ES-I3 (cell line): ENCODE results near the gene FGF1.

Source experiments
- H3K36me3 ChIP-seq: 2 replicates; pipeline ENCODE4 v1.6.1; 2013; ENCODE audit warnings: mild to moderate bottlenecking, low read length, control low read depth, moderate library complexity; ENCODE audit not compliant: insufficient read depth
- H3K4me1 ChIP-seq: 2 replicates; pipeline ENCODE4 v1.6.1; 2013; ENCODE audit warnings: mild to moderate bottlenecking, control low read depth, low read length; ENCODE audit not compliant: insufficient read depth
- H3K9ac ChIP-seq: 2 replicates; pipeline ENCODE4 v1.6.1; 2013; ENCODE audit warnings: low read depth, mild to moderate bottlenecking, low read length, moderate library complexity
- H3K9me3 ChIP-seq: 2 replicates; pipeline ENCODE4 v1.6.1; 2013; ENCODE audit warnings: mild to moderate bottlenecking, low read length, moderate library complexity; ENCODE audit not compliant: control insufficient read depth, insufficient read depth

The FGF1 gene

DNA sequence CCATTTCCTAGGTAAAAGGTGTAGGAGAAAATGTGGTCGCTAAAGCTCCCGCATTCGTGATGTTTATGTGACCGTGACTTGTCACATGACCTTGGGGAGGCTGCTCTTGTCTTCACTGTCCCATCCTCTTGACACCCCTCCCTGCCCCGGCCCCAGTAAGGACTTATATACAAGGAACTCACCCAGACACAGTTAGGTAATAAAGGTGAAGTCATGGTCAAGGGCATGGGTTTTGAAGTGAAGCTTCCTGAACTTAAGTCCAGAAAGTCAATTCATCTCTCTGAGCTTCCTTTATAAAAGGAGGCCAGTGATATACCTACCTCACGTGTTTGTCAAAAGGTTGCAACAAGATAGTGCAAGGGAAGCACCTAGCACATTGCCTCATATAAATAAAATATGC is 17.6 kb downstream of the FGF1 start:
- Histone ChIP-seq H3K4me1 (peaks cover 21% of the 10 kb centered on the region), H3K36me3 (no peaks in the 10 kb centered on the region), H3K9me3 (no peaks in the 10 kb centered on the region), H3K9ac (no peak overlapping the region)

DNA sequence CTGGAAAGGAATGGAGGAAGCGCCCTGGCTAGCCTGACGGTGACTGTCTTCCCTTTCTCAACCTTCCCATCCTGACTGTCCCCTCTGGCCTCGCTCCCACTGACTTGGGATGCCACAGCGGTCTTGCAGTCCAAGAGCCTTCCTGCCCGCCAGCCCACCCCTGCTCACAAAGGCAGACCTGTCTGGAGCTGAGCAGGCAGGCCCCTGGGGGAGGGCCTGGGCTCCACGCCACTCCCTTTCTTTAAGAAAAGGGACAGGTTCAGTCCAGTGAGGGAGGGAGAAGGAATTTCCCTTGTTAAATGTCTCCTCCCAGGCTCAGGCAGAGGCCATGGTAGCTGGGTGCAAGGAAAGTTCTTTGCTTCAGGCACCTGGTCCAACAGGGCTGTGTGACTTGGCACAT is 18.1 kb downstream of the FGF1 start:
- Histone ChIP-seq H3K9ac (no peak overlapping the region), H3K4me1 (peaks cover 20% of the 10 kb centered on the region), H3K9me3 (no peaks in the 10 kb centered on the region), H3K36me3 (no peaks in the 10 kb centered on the region)

DNA sequence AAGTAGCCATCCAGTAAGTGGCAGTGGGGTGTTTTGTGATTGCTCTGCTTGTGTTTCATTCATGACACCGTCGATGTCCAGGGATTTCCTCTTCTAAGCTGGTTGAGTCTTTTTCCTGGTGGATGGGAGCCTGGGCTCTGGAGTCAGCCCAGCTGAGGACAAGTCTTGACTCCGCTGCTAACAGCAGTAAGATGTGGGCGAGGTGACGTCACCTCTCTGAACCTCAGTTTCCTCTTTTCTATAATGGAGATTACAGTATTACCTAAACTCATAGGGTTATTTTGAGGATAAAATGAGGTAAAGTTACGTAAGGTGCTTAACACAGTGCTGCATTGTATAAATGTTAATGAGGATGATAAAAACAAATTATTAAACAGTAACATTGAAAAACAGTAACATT is 21.3 kb downstream of the FGF1 start:
- H3K36me3 ChIP-seq: no peaks in the 10 kb centered on the region
- H3K4me1 ChIP-seq: peaks cover 8% of the 10 kb centered on the region; the same call in 1 of the 2 replicates
- H3K9ac ChIP-seq: no peak overlapping the region
- H3K9me3 ChIP-seq: no peaks in the 10 kb centered on the region

DNA sequence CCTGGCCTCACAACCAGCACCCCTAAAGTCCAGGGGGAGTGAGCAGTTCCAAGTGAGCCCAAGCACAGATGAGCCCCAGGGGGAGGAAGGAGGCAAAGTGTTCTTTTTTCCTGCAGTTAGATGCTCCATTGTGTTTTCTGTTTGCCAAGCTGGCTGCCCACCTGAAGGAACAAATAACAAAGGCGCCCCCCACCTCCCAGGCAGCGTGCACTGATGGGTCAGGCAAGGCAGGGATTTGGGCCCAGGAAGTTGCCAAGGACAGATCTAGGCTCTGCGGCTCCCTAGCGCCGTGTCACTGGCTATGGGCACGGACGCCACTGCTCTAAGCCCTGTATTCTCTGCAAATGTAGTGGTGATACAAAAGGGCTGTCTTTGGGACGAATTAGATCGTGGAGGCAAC is 21.8 kb downstream of the FGF1 start:
- Histone ChIP-seq H3K4me1 (peaks cover 8% of the 10 kb centered on the region; the same call in 1 of the 2 replicates), H3K9ac (no peak overlapping the region), H3K36me3 (no peaks in the 10 kb centered on the region), H3K9me3 (no peaks in the 10 kb centered on the region)

DNA sequence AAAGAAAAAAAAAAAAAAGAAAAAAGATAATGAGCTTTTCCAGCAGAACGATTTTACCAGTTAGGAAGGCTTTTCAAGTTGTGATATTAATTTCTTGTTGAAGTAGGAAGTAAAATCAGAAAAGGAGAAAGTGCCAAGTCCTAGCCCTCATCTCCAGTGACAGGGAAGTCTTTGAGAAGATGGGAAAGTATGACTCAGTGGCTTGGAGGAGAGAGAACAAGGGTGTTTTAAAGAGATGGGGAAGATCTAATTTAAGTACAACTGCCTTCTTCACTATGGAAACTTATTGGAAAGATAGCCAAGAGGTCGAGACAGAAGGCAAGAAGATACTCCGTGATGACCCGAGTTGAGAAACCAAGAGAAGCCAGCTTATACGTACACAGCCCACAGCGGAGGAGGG is 22.6 kb downstream of the FGF1 start:
- H3K36me3 ChIP-seq: no peaks in the 10 kb centered on the region
- H3K4me1 ChIP-seq: peaks cover 8% of the 10 kb centered on the region; the same call in 1 of the 2 replicates
- H3K9me3 ChIP-seq: no peaks in the 10 kb centered on the region
- no peak overlapping the region for H3K9ac ChIP-seq

DNA sequence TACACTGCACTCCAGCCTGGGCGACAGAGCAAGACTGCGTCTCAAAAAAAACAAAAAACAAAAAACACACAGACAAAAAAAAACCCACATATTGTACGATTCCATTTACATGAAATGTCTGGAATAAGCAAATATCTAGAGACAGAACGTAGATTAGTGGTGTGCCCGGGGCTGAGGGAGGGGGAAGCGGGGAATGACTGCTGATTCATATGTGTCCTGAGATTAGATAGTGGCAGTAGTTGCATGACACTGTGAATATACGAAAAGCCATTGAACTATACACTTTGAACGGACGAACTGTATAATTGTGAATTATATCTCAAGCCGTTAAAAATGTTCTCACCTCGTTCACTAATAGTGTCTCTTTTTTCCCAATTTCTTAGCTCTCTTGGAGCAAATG is 23.9 kb downstream of the FGF1 start:
- Histone ChIP-seq H3K9me3 (no peaks in the 10 kb centered on the region), H3K9ac (no peak overlapping the region), H3K36me3 (no peaks in the 10 kb centered on the region), H3K4me1 (0 out of 2 replicates have a peak, but pooled peaks cover 3% of the 10 kb centered on the region)

DNA sequence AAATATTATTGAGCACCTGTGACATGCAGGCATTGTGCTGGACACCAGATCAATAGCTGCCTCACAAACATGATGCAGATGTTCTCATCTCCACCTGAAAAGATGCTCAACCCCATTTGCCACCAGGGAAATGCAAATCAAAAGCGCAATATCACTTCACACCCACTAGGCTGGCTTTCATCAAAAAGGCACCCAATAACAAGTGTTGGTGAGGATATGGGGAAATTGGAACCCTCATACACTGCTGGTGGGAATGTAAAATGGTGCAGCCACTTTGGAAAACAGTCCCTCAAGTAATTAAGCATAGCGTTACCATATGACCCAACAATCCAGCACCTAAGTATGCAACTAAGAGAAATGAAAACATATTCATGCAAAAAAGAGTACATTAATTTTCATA is 24.7 kb downstream of the FGF1 start:
- H3K9ac ChIP-seq: no peak overlapping the region
- no peaks in the 10 kb centered on the region for H3K9me3 ChIP-seq

DNA sequence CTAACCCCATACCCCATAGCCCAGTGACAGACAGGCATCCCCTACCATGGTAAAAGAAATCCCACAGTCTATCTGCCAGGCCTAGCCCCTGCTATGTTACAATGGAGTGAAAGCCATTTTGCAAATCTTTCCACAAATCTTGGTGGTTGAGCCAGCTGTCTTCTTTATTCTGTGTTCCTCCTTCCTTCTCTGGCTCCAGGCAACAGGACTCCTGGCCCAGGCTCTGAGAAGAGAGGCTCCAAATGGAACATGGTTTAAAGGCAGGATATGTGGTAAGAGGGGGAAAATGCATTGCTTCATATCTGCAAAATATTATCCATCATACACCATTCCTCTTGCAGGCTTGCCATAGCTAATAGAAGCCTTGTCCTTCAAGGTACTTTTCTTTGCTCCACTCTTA is 25.2 kb downstream of the FGF1 start:
- no peak overlapping the region for H3K9ac ChIP-seq
- 0 out of 2 replicates have a peak, but pooled peaks cover 3% of the 10 kb centered on the region for H3K4me1 ChIP-seq
- H3K9me3 ChIP-seq: no peaks in the 10 kb centered on the region

More for the DNA sequence above, 24.7 kb downstream of the FGF1 start:
- 0 out of 2 replicates have a peak, but pooled peaks cover 3% of the 10 kb centered on the region for H3K4me1 ChIP-seq
- H3K36me3 ChIP-seq: no peaks in the 10 kb centered on the region

DNA sequence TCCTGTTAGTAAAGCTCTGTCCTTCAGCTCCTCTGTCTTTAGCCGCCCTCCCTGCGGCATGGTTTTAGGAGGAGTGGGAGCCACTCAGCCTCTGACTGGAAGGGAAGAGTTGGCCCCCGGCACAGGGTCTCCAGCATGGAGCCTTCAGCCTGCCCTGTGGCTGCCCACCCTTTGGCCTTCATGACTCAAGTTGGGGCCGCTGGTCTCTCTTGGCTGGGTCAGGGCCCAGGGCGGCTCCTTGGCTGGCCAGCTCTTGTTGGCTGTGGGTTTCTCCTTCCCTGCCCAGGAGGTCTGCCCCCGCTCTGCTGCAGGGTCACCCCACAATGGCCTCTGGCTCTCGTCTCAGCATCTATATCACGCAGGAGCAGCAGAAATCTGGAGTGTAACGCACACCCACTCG is 25.7 kb downstream of the FGF1 start:
- no peak overlapping the region for H3K9ac ChIP-seq
- 0 out of 2 replicates have a peak, but pooled peaks cover 4% of the 10 kb centered on the region for H3K4me1 ChIP-seq
- no peaks in the 10 kb centered on the region for H3K36me3 ChIP-seq
- H3K9me3 ChIP-seq: no peaks in the 10 kb centered on the region

More for the DNA sequence above, 25.2 kb downstream of the FGF1 start:
- no peaks in the 10 kb centered on the region for H3K36me3 ChIP-seq

DNA sequence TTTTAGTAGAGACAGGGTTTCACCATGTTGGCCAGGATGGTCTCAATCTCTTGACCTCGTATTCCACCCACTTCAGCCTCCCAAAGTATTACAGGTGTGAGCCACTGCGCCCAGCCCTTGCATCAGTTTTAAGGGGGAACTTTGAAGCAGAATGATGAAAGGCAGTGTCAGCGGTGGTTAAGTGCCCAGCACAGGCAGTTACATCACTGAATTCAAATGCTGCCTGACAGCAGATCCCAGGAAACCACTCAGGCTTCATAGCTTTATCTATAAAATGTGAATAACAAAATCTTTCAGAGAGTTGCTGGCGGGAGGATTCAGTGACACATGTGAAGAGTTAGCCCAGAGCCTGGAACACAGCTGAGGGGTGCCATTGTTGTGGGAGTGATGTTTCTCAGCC is 26.5 kb downstream of the FGF1 start:
- H3K36me3 ChIP-seq: no peaks in the 10 kb centered on the region
- no peaks in the 10 kb centered on the region for H3K9me3 ChIP-seq
- 0 out of 2 replicates have a peak, but pooled peaks cover 7% of the 10 kb centered on the region for H3K4me1 ChIP-seq
- no peak overlapping the region for H3K9ac ChIP-seq

DNA sequence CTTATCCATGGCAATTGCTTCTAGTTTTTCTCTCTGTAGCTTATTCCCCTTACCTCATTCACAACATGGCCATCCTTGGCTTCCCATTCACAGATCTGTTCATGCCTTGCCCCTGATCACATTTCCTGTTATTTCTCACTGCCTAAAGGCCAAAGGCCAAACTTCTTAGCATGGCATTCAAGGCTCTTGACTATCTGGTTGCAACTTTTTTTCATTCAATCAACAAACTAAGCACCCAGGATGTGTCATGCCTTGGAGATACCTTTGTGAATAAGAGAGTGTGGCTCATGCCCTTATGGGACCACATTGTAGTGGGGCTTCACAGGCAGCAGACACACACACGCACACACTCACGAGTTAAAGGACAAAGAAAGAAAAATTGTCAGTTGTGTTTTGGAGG is 27.6 kb downstream of the FGF1 start:
- H3K9me3 ChIP-seq: no peaks in the 10 kb centered on the region
- H3K9ac ChIP-seq: no peak overlapping the region
- H3K4me1 ChIP-seq: 0 out of 2 replicates have a peak, but pooled peaks cover 4% of the 10 kb centered on the region
- no peaks in the 10 kb centered on the region for H3K36me3 ChIP-seq

DNA sequence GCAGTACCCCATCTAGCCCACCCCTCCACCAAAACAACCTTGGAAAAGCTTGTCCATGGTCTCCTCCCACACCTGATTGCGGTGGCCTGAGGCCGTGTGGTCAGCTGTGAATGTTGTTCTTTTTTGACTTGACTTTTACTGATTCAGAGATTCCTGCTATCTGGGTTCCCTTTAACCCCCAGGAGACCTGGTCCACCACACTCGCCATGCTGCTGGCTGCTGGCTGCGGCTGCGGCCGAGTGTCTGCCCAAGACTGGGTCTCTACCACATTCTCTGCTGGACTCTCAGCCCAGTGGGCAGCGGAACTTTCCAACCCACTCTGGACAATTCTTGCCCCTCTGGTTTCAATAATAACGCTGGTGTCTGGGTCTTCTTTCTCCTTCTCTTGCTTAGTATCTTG is 28.4 kb downstream of the FGF1 start:
- no peak overlapping the region for H3K9ac ChIP-seq
- H3K9me3 ChIP-seq: no peaks in the 10 kb centered on the region

DNA sequence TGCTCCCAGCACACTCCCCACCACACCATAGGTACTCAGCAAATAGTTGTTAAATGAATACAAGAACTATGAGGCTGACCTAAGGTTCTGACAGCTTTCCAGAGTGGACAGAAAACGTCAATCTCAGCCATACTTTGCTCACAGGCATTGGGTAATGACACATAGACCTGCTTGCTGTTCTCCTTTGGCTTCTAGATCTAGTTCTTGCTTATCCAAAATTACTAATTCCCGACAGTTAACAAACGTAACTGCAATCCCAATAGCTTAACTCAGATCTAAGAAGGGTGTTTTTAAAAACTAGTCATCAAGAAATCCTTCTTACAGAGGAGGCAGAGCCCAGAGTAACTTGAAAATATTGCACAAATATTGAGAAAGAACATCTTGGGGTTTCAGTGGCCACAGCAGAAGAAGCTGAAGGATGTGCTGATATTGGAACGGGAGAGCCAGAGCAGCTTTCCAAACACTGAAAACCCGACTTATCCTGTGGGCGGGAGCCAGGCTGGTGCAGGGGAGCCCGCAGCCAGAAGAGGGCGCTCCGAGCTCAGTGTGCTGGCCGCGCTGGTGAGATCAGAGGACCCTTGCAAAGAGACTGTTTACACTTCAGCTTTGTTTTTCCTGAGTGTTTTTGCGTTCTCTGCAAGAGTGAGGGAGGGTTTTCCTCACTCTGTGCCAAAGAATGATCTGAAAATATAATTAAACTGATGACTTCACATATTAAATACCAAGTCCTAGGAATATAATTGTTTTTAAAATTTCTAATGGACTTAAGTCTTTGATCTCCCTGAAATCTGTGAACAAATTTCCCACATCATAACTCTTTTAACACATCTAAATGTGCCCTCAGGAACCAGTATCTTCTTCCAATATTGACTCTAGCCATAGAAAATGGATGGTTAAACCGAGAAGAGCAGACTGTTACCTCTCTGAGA is 30.3 kb downstream of the FGF1 start:
- Histone ChIP-seq H3K9ac (no peak overlapping the region), H3K9me3 (no peaks in the 10 kb centered on the region), H3K4me1 (peaks cover 10% of the 10 kb centered on the region), H3K36me3 (no peaks in the 10 kb centered on the region)

More for the DNA sequence above, 28.4 kb downstream of the FGF1 start:
- Histone ChIP-seq H3K4me1 (0 out of 2 replicates have a peak, but pooled peaks cover 4% of the 10 kb centered on the region), H3K36me3 (no peaks in the 10 kb centered on the region)

DNA sequence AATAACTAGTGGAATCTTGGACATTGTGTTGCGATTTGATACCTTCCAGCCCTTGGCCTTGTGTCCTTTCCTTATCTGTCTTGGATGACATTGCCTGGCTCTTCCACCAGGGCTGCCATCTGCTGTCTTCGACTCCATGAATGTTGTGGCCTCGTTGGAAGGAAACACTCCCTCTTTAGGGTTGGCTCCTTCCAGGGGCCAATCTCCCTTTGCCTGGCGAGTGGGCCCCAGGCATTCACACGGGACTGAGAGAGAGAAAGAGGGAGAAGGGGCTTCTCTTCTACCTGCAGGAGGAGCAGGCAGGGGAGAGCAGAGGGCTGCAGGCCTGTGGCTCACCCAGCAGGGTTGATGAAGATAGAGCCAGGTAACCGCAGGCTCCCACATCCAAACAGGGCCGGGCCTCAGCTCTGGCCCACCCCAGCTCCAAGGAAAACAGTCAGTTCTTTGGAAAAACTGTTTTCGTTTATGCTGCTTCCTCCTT is 31.3 kb downstream of the FGF1 start:
- no peak overlapping the region for H3K9ac ChIP-seq
- no peaks in the 10 kb centered on the region for H3K36me3 ChIP-seq
- no peaks in the 10 kb centered on the region for H3K9me3 ChIP-seq
- H3K4me1 ChIP-seq: peaks cover 10% of the 10 kb centered on the region

DNA sequence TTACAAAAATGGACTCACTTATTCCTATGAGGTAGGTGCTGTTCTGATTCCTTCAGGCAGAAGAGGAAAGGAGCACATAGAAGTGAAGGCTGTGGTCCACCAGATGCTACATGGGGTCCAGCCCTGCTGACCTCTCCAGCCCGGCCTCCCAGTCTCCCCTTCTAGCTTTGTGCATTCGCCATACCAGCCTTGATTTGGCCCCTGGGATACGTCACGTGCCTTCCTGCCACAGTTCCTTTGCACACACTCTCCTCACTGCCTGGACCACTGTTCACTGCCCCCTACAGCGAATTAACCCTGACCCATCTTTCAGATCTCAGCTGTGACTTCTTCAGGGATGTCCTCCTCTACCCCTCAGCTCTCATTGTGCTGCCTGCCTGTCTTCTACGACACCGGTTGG is 32.6 kb downstream of the FGF1 start:
- peaks cover 10% of the 10 kb centered on the region for H3K4me1 ChIP-seq
- H3K36me3 ChIP-seq: no peaks in the 10 kb centered on the region
- no peak overlapping the region for H3K9ac ChIP-seq
- no peaks in the 10 kb centered on the region for H3K9me3 ChIP-seq
